ENCODE data around the gene PKDREJ. TPM values are rescaled to one million over a fixed set of nuclear protein-coding genes. Genes with fewer than 3 reads are reported as not detected.

PKDREJ gene
- total and polyA plus RNA-seq, 8 donors, result 0.05 to 0.76 (median 0.62) TPM; not detected in 1

GRCh38 chr22:46229701-46230100 is 33.4 kb downstream of the PKDREJ start:
- no peaks in the 10 kb centered on the region for H3K27me3 ChIP-seq
- no peaks in the 10 kb centered on the region for H3K9me3 ChIP-seq
- no peak overlapping the region for H3K4me3 ChIP-seq
- DNase-seq (no peak), ATAC-seq (no peak)
- peaks cover 0 to 12% of the 10 kb centered on the region in 2 donors for H3K36me3 ChIP-seq
- peaks cover 0 to 3% of the 10 kb centered on the region in 2 donors for H3K4me1 ChIP-seq
- H3K27ac ChIP-seq, result no peak overlapping the region
- no peak for TF ChIP-seq CTCF (IDR thresholded peaks at IDR 0.05)
- intact Hi-C loops (cut with DNase I), result no loop called here

GRCh38 chr22:46226577-46226976 is 36.6 kb downstream of the PKDREJ start:
- ATAC-seq, result no peak
- H3K4me3 ChIP-seq, result no peak overlapping the region
- no peaks in the 10 kb centered on the region for H3K9me3 ChIP-seq
- H3K27ac ChIP-seq, result no peak overlapping the region
- intact Hi-C loops (cut with DNase I), result no loop called here
- no peak for DNase-seq
- peaks cover 0 to 25% of the 10 kb centered on the region in 2 donors for H3K36me3 ChIP-seq
- no peak for TF ChIP-seq CTCF (IDR thresholded peaks at IDR 0.05)
- H3K27me3 ChIP-seq, result no peaks in the 10 kb centered on the region
- H3K4me1 ChIP-seq, result no peaks in the 10 kb centered on the region

GRCh38 chr22:46225631-46226030 is 37.5 kb downstream of the PKDREJ start:
- peaks cover 0 to 32% of the 10 kb centered on the region in 2 donors for H3K36me3 ChIP-seq
- no peak for TF ChIP-seq CTCF (IDR thresholded peaks at IDR 0.05)
- intact Hi-C loops (cut with DNase I), result no loop called here
- no peaks in the 10 kb centered on the region for H3K4me1 ChIP-seq
- DNase-seq, result no peak
- no peak overlapping the region for H3K27ac ChIP-seq
- no peak overlapping the region for H3K4me3 ChIP-seq
- H3K9me3 ChIP-seq, result no peaks in the 10 kb centered on the region
- ATAC-seq, result no peak
- H3K27me3 ChIP-seq, result no peaks in the 10 kb centered on the region

- DNase-seq (no peak), ATAC-seq (no peak)
- H3K9me3 ChIP-seq, result no peaks in the 10 kb centered on the region
- no peaks in the 10 kb centered on the region for H3K27me3 ChIP-seq
- H3K36me3 ChIP-seq, result peaks cover 0 to 40% of the 10 kb centered on the region in 2 donors
- H3K4me1 ChIP-seq, result no peaks in the 10 kb centered on the region
- H3K27ac ChIP-seq, result no peak overlapping the region
- intact Hi-C loops (cut with DNase I), result no loop called here
- no peak overlapping the region for H3K4me3 ChIP-seq
- no peak for TF ChIP-seq CTCF (IDR thresholded peaks at IDR 0.05)
Measured at GRCh38 chr22:46224898-46225290, 38.2 kb downstream of the PKDREJ start.

GRCh38 chr22:46224044-46224897 is 38.9 kb downstream of the PKDREJ start:
- ATAC-seq (no peak), DNase-seq (no peak)
- intact Hi-C loops (cut with DNase I), result no loop called here
- Histone ChIP-seq H3K27me3 (no peaks in the 10 kb centered on the region), H3K27ac (no peak overlapping the region), H3K36me3 (peaks cover 0 to 45% of the 10 kb centered on the region in 2 donors), H3K4me3 (no peak overlapping the region), H3K9me3 (no peaks in the 10 kb centered on the region), H3K4me1 (no peaks in the 10 kb centered on the region)
- no peak for TF ChIP-seq CTCF (IDR thresholded peaks at IDR 0.05)

Data from left lung (tissue), 10 donors.